Measurements from ENCODE around the gene PRCP. TPM values are rescaled to one million over a fixed set of nuclear protein-coding genes. Genes with fewer than 3 reads are reported as not detected.

PRCP gene
- total and polyA plus RNA-seq, 2 donors (not counting 3 experiments of a cell fraction or from before 2014, with no cell fraction given) = 170 to 277 TPM

GRCh38 chr11:82890002-82890341, 10.3 kb downstream of the PRCP start:
- no peak for FAIRE-seq
- BruUV-seq (replicated peaks) = no TSS peak

More at GRCh38 chr11:82890002-82890341, 10.3 kb downstream of the PRCP start:
- Histone ChIP-seq H3K9me1 (replicated peaks; ENCODE audit: control insufficient read depth, extremely low read depth, insufficient read depth, low read length) (no peaks in the 10 kb centered on the region), H3K9me3 (replicated peaks; ENCODE audit: control insufficient read depth, insufficient read depth, low read length) (no peaks in the 10 kb centered on the region), H2AFZ (ENCODE audit: low read depth, low read length) (no peak overlapping the region), H3K79me2 (ENCODE audit: control insufficient read depth, insufficient read depth, low read length) (peaks cover 37% of the 10 kb centered on the region), H3K4me2 (ENCODE audit: insufficient read depth, low read length) (peak overlapping the region; percentile 69), H3K4me3 (replicated peaks in 1 of 3; ENCODE audit: insufficient read depth in 1 of 3, low read depth in 1 of 3, low read length in 3 of 3) (no peak overlapping the region), H3K9ac (replicated peaks; ENCODE audit: extremely low read depth, insufficient read depth, low read length) (no peak overlapping the region), H3K36me3 (ENCODE audit: control insufficient read depth in 2 of 2, extremely low read depth in 1 of 2, insufficient read depth in 2 of 2, low read length in 2 of 2) (no peaks in the 10 kb centered on the region), H3K4me1 (ENCODE audit: control insufficient read depth, extremely low read depth, insufficient read depth, low read length) (peaks cover 45% of the 10 kb centered on the region), H3K27me3 (ENCODE audit: control insufficient read depth in 2 of 2, insufficient read depth in 2 of 2, low read length in 2 of 2) (no peaks in the 10 kb centered on the region), H4K20me1 (replicated peaks; ENCODE audit: control insufficient read depth, extremely low read depth, insufficient read depth, low read length) (no peaks in the 10 kb centered on the region), H3K27ac (ENCODE audit: insufficient read depth, low read depth, low read length) (peak overlapping the region; percentile 63)
- no peak for TF ChIP-seq FOS (IDR thresholded peaks at IDR 0.05; ENCODE audit: borderline replicate concordance, insufficient read depth, low read length)
- TF ChIP-seq EZH2 (IDR thresholded peaks at IDR 0.05; ENCODE audit: borderline replicate concordance, low read depth, low read length, severe bottlenecking) = no peak
- TF ChIP-seq CTCF (IDR thresholded peaks at IDR 0.05; ENCODE audit: extremely low read depth in 1 of 2, insufficient read depth in 1 of 2, low read depth in 1 of 2, low read length in 2 of 2) = no peak
- no peak for TF ChIP-seq MAX (IDR thresholded peaks at IDR 0.05; ENCODE audit: insufficient read depth, insufficient read length)
- no peak for TF ChIP-seq POLR2A (IDR thresholded peaks at IDR 0.05; ENCODE audit: low read depth, low read length)
- no peak for TF ChIP-seq GATA2 (IDR thresholded peaks at IDR 0.05; ENCODE audit: insufficient read depth, insufficient read length, low read depth, low read length)
- no peak for TF ChIP-seq JUN (IDR thresholded peaks at IDR 0.05; ENCODE audit: borderline replicate concordance, insufficient read depth, insufficient read length, low read depth)
- no peak for TF ChIP-seq POLR2AphosphoS5 (IDR thresholded peaks at IDR 0.05; ENCODE audit: insufficient read depth, low read depth, low read length)
- TF ChIP-seq MYC (IDR thresholded peaks at IDR 0.05; ENCODE audit: low read depth, low read length) = no peak
- dilution Hi-C loops (cut with MboI; ENCODE audit: extremely low pct_ligation_motif_present, low sequenced_read_pairs) (no loop called here), intact Hi-C loops (cut with micrococcal nuclease) (no loop called here)
- ChIA-PET POLR2A (interaction anchor here (0.5 to 1.7 kb wide), 2 partner anchors 11 to 32 kb away, joined by 5 to 6 read pairs; partner anchors contain the start of genes DDIAS and PRCP), CTCF (interaction anchor here (1.0 to 5.1 kb wide), 8 partner anchors 10 to 930 kb away, joined by 3 to 38 read pairs (median 6); partner anchors contain the start of genes DDIAS and PRCP)
- DNase-seq (ENCODE audit: low read depth, low spot score) = no peak

Measured in endothelial cell of umbilical vein (primary cell).